ENCODE measurements around the gene VAV2.

Gene VAV2

GRCh38 chr9:133906932-133907910 lies 84.9 kb downstream of the VAV2 start:
- H3K4me2 ChIP-seq (ENCODE audit: low read length): no peak overlapping the region
- peaks cover 3 to 18% of the 10 kb centered on the region in 2 experiments for H3K36me3 ChIP-seq (ENCODE audit: control insufficient read depth in 1 of 2, insufficient read depth in 2 of 2, low read length in 2 of 2)
- H2BK5ac ChIP-seq (ENCODE audit: low read depth, low read length, poor library complexity): no peak overlapping the region
- peak overlapping the region; percentile 37 for H3K4ac ChIP-seq (ENCODE audit: low read depth, low read length)
- H2BK12ac ChIP-seq (ENCODE audit: low read length): peak overlapping the region; percentile 10
- no peak overlapping the region for H2AK5ac ChIP-seq (ENCODE audit: low read length)
- no peak overlapping the region for H2AFZ ChIP-seq (ENCODE audit: insufficient read depth, low read length, poor library complexity)
- no peak overlapping the region for H3K27ac ChIP-seq (ENCODE audit: low read depth, low read length)
- no peaks in the 10 kb centered on the region for H3K27me3 ChIP-seq (ENCODE audit: insufficient read depth, low read length)
- no peak overlapping the region for H3K14ac ChIP-seq (ENCODE audit: low read length)
- DNase-seq: no peak
- no peak overlapping the region for H3K4me3 ChIP-seq (ENCODE audit: low read depth, low read length)
- no peak overlapping the region for H3K23ac ChIP-seq (ENCODE audit: low read length)
- no peaks in the 10 kb centered on the region for H3K9me3 ChIP-seq (ENCODE audit: insufficient read depth, low read depth, low read length)
- no CpG with 5 or more reads among the region's 31 CpGs for WGBS (ENCODE audit: extremely low coverage, insufficient coverage, insufficient read length)
- no peak overlapping the region for H4K8ac ChIP-seq (ENCODE audit: low read depth, low read length)
- H3K9ac ChIP-seq (ENCODE audit: low read length): no peak overlapping the region
- no peak overlapping the region for H4K91ac ChIP-seq (ENCODE audit: low read depth, low read length)
- peaks cover 19 to 28% of the 10 kb centered on the region in 2 experiments for H3K4me1 ChIP-seq (ENCODE audit: control insufficient read depth in 1 of 2, insufficient read depth in 2 of 2, low read length in 2 of 2)
- H3K18ac ChIP-seq (ENCODE audit: low read length): peak overlapping the region; percentile 21
- H2BK120ac ChIP-seq (ENCODE audit: insufficient read depth, low read length, poor library complexity): no peak overlapping the region
- H4K12ac ChIP-seq (ENCODE audit: low read depth, low read length): no peak overlapping the region
- H3K79me2 ChIP-seq (ENCODE audit: control insufficient read depth, insufficient read depth, low read length, poor library complexity): peaks cover 45% of the 10 kb centered on the region
- H3K79me1 ChIP-seq (ENCODE audit: low read length): peaks cover 3% of the 10 kb centered on the region

- peaks cover 0 to 13% of the 10 kb centered on the region in 2 experiments for H3K36me3 ChIP-seq (ENCODE audit: control insufficient read depth in 1 of 2, insufficient read depth in 2 of 2, low read length in 2 of 2)
- no peak overlapping the region for H4K91ac ChIP-seq (ENCODE audit: low read depth, low read length)
- no peak overlapping the region for H3K14ac ChIP-seq (ENCODE audit: low read length)
- no peak overlapping the region for H3K9ac ChIP-seq (ENCODE audit: low read length)
- H3K18ac ChIP-seq (ENCODE audit: low read length): peak overlapping the region; percentile 25
- H4K12ac ChIP-seq (ENCODE audit: low read depth, low read length): no peak overlapping the region
- H3K9me3 ChIP-seq (ENCODE audit: insufficient read depth, low read depth, low read length): no peaks in the 10 kb centered on the region
- DNase-seq: no peak
- no CpG with 5 or more reads among the region's 13 CpGs for WGBS (ENCODE audit: extremely low coverage, insufficient coverage, insufficient read length)
- no peak overlapping the region for H3K4me2 ChIP-seq (ENCODE audit: low read length)
- peaks cover 44% of the 10 kb centered on the region for H3K79me2 ChIP-seq (ENCODE audit: control insufficient read depth, insufficient read depth, low read length, poor library complexity)
- H3K27me3 ChIP-seq (ENCODE audit: insufficient read depth, low read length): no peaks in the 10 kb centered on the region
- peaks cover 19 to 28% of the 10 kb centered on the region in 2 experiments for H3K4me1 ChIP-seq (ENCODE audit: control insufficient read depth in 1 of 2, insufficient read depth in 2 of 2, low read length in 2 of 2)
- no peak overlapping the region for H2BK12ac ChIP-seq (ENCODE audit: low read length)
- no peak overlapping the region for H2AK5ac ChIP-seq (ENCODE audit: low read length)
- H2AFZ ChIP-seq (ENCODE audit: insufficient read depth, low read length, poor library complexity): no peak overlapping the region
- no peak overlapping the region for H4K8ac ChIP-seq (ENCODE audit: low read depth, low read length)
- no peak overlapping the region for H3K4me3 ChIP-seq (ENCODE audit: low read depth, low read length)
- H3K23ac ChIP-seq (ENCODE audit: low read length): no peak overlapping the region
- H3K27ac ChIP-seq (ENCODE audit: low read depth, low read length): no peak overlapping the region
- H3K4ac ChIP-seq (ENCODE audit: low read depth, low read length): peak overlapping the region; percentile 37
- H3K79me1 ChIP-seq (ENCODE audit: low read length): peaks cover 4% of the 10 kb centered on the region
- H2BK120ac ChIP-seq (ENCODE audit: insufficient read depth, low read length, poor library complexity): no peak overlapping the region
- no peak overlapping the region for H2BK5ac ChIP-seq (ENCODE audit: low read depth, low read length, poor library complexity)
Measured at GRCh38 chr9:133906218-133906617, 85.9 kb downstream of the VAV2 start.

- H4K91ac ChIP-seq (ENCODE audit: low read depth, low read length): no peak overlapping the region
- H2BK120ac ChIP-seq (ENCODE audit: insufficient read depth, low read length, poor library complexity): no peak overlapping the region
- peak overlapping the region; percentile 22 for H3K18ac ChIP-seq (ENCODE audit: low read length)
- H4K8ac ChIP-seq (ENCODE audit: low read depth, low read length): no peak overlapping the region
- no peaks in the 10 kb centered on the region for H3K9me3 ChIP-seq (ENCODE audit: insufficient read depth, low read depth, low read length)
- H3K36me3 ChIP-seq (ENCODE audit: control insufficient read depth in 1 of 2, insufficient read depth in 2 of 2, low read length in 2 of 2): peaks cover 0 to 13% of the 10 kb centered on the region in 2 experiments
- H3K79me1 ChIP-seq (ENCODE audit: low read length): peaks cover 4% of the 10 kb centered on the region
- no peak overlapping the region for H2BK5ac ChIP-seq (ENCODE audit: low read depth, low read length, poor library complexity)
- no peak overlapping the region for H2AK5ac ChIP-seq (ENCODE audit: low read length)
- no peak overlapping the region for H3K4me2 ChIP-seq (ENCODE audit: low read length)
- H3K4ac ChIP-seq (ENCODE audit: low read depth, low read length): peak overlapping the region; percentile 22
- H3K27ac ChIP-seq (ENCODE audit: low read depth, low read length): no peak overlapping the region
- H3K79me2 ChIP-seq (ENCODE audit: control insufficient read depth, insufficient read depth, low read length, poor library complexity): peaks cover 40% of the 10 kb centered on the region
- H3K4me1 ChIP-seq (ENCODE audit: control insufficient read depth in 1 of 2, insufficient read depth in 2 of 2, low read length in 2 of 2): peaks cover 19 to 28% of the 10 kb centered on the region in 2 experiments
- no peak overlapping the region for H3K23ac ChIP-seq (ENCODE audit: low read length)
- no peak overlapping the region for H2AFZ ChIP-seq (ENCODE audit: insufficient read depth, low read length, poor library complexity)
- H3K4me3 ChIP-seq (ENCODE audit: low read depth, low read length): no peak overlapping the region
- no peak overlapping the region for H2BK12ac ChIP-seq (ENCODE audit: low read length)
- H3K14ac ChIP-seq (ENCODE audit: low read length): no peak overlapping the region
- no peak overlapping the region for H3K9ac ChIP-seq (ENCODE audit: low read length)
- DNase-seq: no peak
- no peak overlapping the region for H4K12ac ChIP-seq (ENCODE audit: low read depth, low read length)
- no CpG with 5 or more reads among the region's 6 CpGs for WGBS (ENCODE audit: extremely low coverage, insufficient coverage, insufficient read length)
- H3K27me3 ChIP-seq (ENCODE audit: insufficient read depth, low read length): no peaks in the 10 kb centered on the region
Measured at GRCh38 chr9:133905493-133905892, 86.6 kb downstream of the VAV2 start.

- Histone ChIP-seq H4K91ac (ENCODE audit: low read depth, low read length) (no peak overlapping the region), H4K8ac (ENCODE audit: low read depth, low read length) (no peak overlapping the region), H3K4me3 (ENCODE audit: low read depth, low read length) (no peak overlapping the region), H3K27me3 (ENCODE audit: insufficient read depth, low read length) (no peaks in the 10 kb centered on the region), H3K23ac (ENCODE audit: low read length) (no peak overlapping the region), H2BK12ac (ENCODE audit: low read length) (no peak overlapping the region), H3K27ac (ENCODE audit: low read depth, low read length) (no peak overlapping the region), H4K12ac (ENCODE audit: low read depth, low read length) (no peak overlapping the region), H3K18ac (ENCODE audit: low read length) (peak overlapping the region; percentile 59), H3K4me1 (ENCODE audit: control insufficient read depth in 1 of 2, insufficient read depth in 2 of 2, low read length in 2 of 2) (peaks cover 19 to 28% of the 10 kb centered on the region in 2 experiments), H2AFZ (ENCODE audit: insufficient read depth, low read length, poor library complexity) (no peak overlapping the region), H3K14ac (ENCODE audit: low read length) (no peak overlapping the region), H3K79me1 (ENCODE audit: low read length) (peaks cover 4% of the 10 kb centered on the region), H2BK120ac (ENCODE audit: insufficient read depth, low read length, poor library complexity) (no peak overlapping the region), H2BK5ac (ENCODE audit: low read depth, low read length, poor library complexity) (no peak overlapping the region), H3K36me3 (ENCODE audit: control insufficient read depth in 1 of 2, insufficient read depth in 2 of 2, low read length in 2 of 2) (peaks cover 0 to 13% of the 10 kb centered on the region in 2 experiments), H3K79me2 (ENCODE audit: control insufficient read depth, insufficient read depth, low read length, poor library complexity) (peaks cover 40% of the 10 kb centered on the region), H2AK5ac (ENCODE audit: low read length) (no peak overlapping the region), H3K9me3 (ENCODE audit: insufficient read depth, low read depth, low read length) (no peaks in the 10 kb centered on the region), H3K4me2 (ENCODE audit: low read length) (no peak overlapping the region), H3K9ac (ENCODE audit: low read length) (no peak overlapping the region), H3K4ac (ENCODE audit: low read depth, low read length) (peak overlapping the region; percentile 53)
- DNase-seq: no peak
- WGBS (ENCODE audit: extremely low coverage, insufficient coverage, insufficient read length): no CpG with 5 or more reads among the region's 29 CpGs
Measured at GRCh38 chr9:133904346-133905090, 87.6 kb downstream of the VAV2 start.
